ENCODE data around the gene MESP2. TPM values are rescaled to one million over a fixed set of nuclear protein-coding genes. Genes with fewer than 3 reads are reported as not detected.
A peak's percentile ranks its signal among the peaks of the same experiment; 100 is the strongest.

Gene MESP2
- total and polyA plus RNA-seq, 2 of the 13 experiments (the other 11 are each of a cell fraction or from before 2014, with no cell fraction given): not detected

- TF ChIP-seq RORA (CRISPR knock-in tag; IDR thresholded peaks at IDR 0.05): no peak
- TF ChIP-seq ZBTB44 (CRISPR knock-in tag; IDR thresholded peaks at IDR 0.05): no peak
- 0 out of 2 replicates have a peak, but pooled peaks have one; percentile 0 for TF ChIP-seq ISL2 (CRISPR knock-in tag; IDR thresholded peaks at IDR 0.05)
- no peak for TF ChIP-seq ZNF281 (CRISPR knock-in tag; IDR thresholded peaks at IDR 0.05; ENCODE audit: borderline replicate concordance)
- TF ChIP-seq RXRA (CRISPR knock-in tag; IDR thresholded peaks at IDR 0.05): no peak
- TF ChIP-seq NBN (conservative IDR thresholded peaks at IDR 0.05): no peak
- no peak for TF ChIP-seq ZNF816 (CRISPR knock-in tag; IDR thresholded peaks at IDR 0.05; ENCODE audit: borderline replicate concordance)
- no peak for TF ChIP-seq MYNN (CRISPR knock-in tag; IDR thresholded peaks at IDR 0.05; ENCODE audit: low read depth)
- TF ChIP-seq SMYD3 (CRISPR knock-in tag; IDR thresholded peaks at IDR 0.05): no peak
- TF ChIP-seq RARG (CRISPR knock-in tag; IDR thresholded peaks at IDR 0.05; ENCODE audit: low read depth): no peak
- no peak for TF ChIP-seq ZNF337 (CRISPR knock-in tag; IDR thresholded peaks at IDR 0.05; ENCODE audit: borderline replicate concordance, low read depth)
- TF ChIP-seq SYNCRIP (IDR thresholded peaks at IDR 0.05; ENCODE audit: insufficient read depth, low read depth, low read length): no peak
- no peak for TF ChIP-seq BORCS8-MEF2B (CRISPR knock-in tag; IDR thresholded peaks at IDR 0.05)
- no peak for TF ChIP-seq NR1H2 (CRISPR knock-in tag; IDR thresholded peaks at IDR 0.05; ENCODE audit: borderline replicate concordance, low read depth)
- peak; percentile 40; the same call in 1 of the 2 replicates for TF ChIP-seq ZFP36L1 (CRISPR knock-in tag; IDR thresholded peaks at IDR 0.05)
- no peak for TF ChIP-seq ZNF75D (CRISPR knock-in tag; IDR thresholded peaks at IDR 0.05; ENCODE audit: borderline replicate concordance)
- TF ChIP-seq ZNF550 (CRISPR knock-in tag; IDR thresholded peaks at IDR 0.05; ENCODE audit: borderline replicate concordance): no peak
- TF ChIP-seq PHF5A (CRISPR knock-in tag; IDR thresholded peaks at IDR 0.05; ENCODE audit: low read depth, unreplicated experiment): no peak
- no peak for TF ChIP-seq HNF4G (IDR thresholded peaks at IDR 0.05; ENCODE audit: borderline replicate concordance, low read depth, low read length)
- TF ChIP-seq HNF4G (CRISPR knock-in tag; IDR thresholded peaks at IDR 0.05; ENCODE audit: borderline replicate concordance, low read depth): no peak
- no peak for TF ChIP-seq KLF16 (CRISPR knock-in tag; IDR thresholded peaks at IDR 0.05)
- TF ChIP-seq ATF7 (IDR thresholded peaks at IDR 0.05): no peak
- TF ChIP-seq ATF7 (CRISPR knock-in tag; IDR thresholded peaks at IDR 0.05): no peak; the same call in 1 of the 2 replicates
- peak; percentile 32; the same call in 1 of the 2 replicates for TF ChIP-seq FOSL2 (CRISPR knock-in tag; IDR thresholded peaks at IDR 0.05)
Measured at GRCh38 chr15:89750560-89751542, 25.3 kb upstream of the MESP2 start, which contains the start of gene MESP1 (continued).
